Suprapubic skin (tissue), 4 donors: ENCODE data around the gene UNCX. TPM values are rescaled to one million over a fixed set of nuclear protein-coding genes. Genes with fewer than 3 reads are reported as not detected.
"Not testable (repeated sequence)": the region's sequence is repeated elsewhere in the genome, so short reads cannot be mapped to it uniquely, and the experiment has no call there.

Experiments
- DNase-seq, 2 donors: peaks; one replicate each; pipeline ENCODE4 v3.0.0-alpha.2; 2019; ENCODE audit warnings: low spot score in 2 of 2
- H3K27ac ChIP-seq: fragments of 200-600 bp; sonication (generic); one replicate; pipeline ENCODE4 v1.5.1; 2019
- H3K27me3 ChIP-seq: fragments of 200-600 bp; sonication (generic); one replicate; pipeline ENCODE4 v1.5.1; 2019
- H3K36me3 ChIP-seq: fragments of 200-600 bp; sonication (generic); one replicate; pipeline ENCODE4 v1.5.1; 2019
- H3K4me1 ChIP-seq: fragments of 200-600 bp; sonication (generic); one replicate; pipeline ENCODE4 v1.5.1; 2019
- H3K4me3 ChIP-seq: fragments of 200-600 bp; sonication (generic); one replicate; pipeline ENCODE4 v1.5.1; 2019; ENCODE audit warnings: mild to moderate bottlenecking
- H3K9me3 ChIP-seq: fragments of 200-600 bp; sonication (generic); one replicate; pipeline ENCODE4 v1.5.1; 2019
- CTCF ChIP-seq, 2 donors: fragments of 200-600 bp in 1 of 2; fragments of 450-650 bp in 1 of 2; sonication (generic) in 1 of 2; IDR thresholded peaks; one replicate each; pipeline ENCODE4 v1.5.1; 2016 to 2019; ENCODE audit warnings: antibody characterized with exemption in 2 of 2, mild to moderate bottlenecking in 1 of 2, moderate library complexity in 1 of 2
- EP300 ChIP-seq: sonication (generic); formaldehyde crosslinking; IDR thresholded peaks from one replicate; pipeline ENCODE4 v1.6.1; 2017; ENCODE audit warnings: antibody characterized with exemption
- POLR2A ChIP-seq, 2 donors: fragments of 450-650 bp; IDR thresholded peaks; one replicate each; pipeline ENCODE4 v1.6.1; 2017; ENCODE audit warnings: antibody characterized with exemption in 2 of 2, mild to moderate bottlenecking in 2 of 2, moderate library complexity in 2 of 2
- POLR2AphosphoS5 ChIP-seq, 3 donors: sonication (generic); formaldehyde crosslinking; IDR thresholded peaks; one replicate each; pipeline ENCODE4 v1.6.1; 2017; ENCODE audit warnings: antibody characterized with exemption in 3 of 3
- WGBS: methylation state at CpG from one replicate; pipeline ENCODE4 v1.1.5; 2018; 5-methylcytosine and 5-hydroxymethylcytosine counted together
- total RNA-seq, 4 donors: library from RNA; depleted of rRNA; stranded (reverse); fragments of >200 nt; gene quantifications; one replicate each; pipeline ENCODE4 v1.1.0, GENCODE V29; 2016

Gene UNCX
- total RNA-seq, 4 donors from 2014 or later: not detected

GRCh38 chr7:1200045-1200444 lies 32.6 kb upstream of the UNCX start:
- 37% methylated on average over 18 of the region's 19 CpGs for WGBS
- DNase-seq: no peak
- H3K27ac ChIP-seq: no peak overlapping the region
- no peaks in the 10 kb centered on the region for H3K36me3 ChIP-seq
- H3K9me3 ChIP-seq: no peaks in the 10 kb centered on the region
- TF ChIP-seq POLR2A (IDR thresholded peaks at IDR 0.05): no peak
- no peak for TF ChIP-seq CTCF (IDR thresholded peaks at IDR 0.05)
- no peak for TF ChIP-seq POLR2AphosphoS5 (IDR thresholded peaks at IDR 0.05)
- TF ChIP-seq EP300: no peak
- H3K4me3 ChIP-seq: no peak overlapping the region
- H3K27me3 ChIP-seq: peaks cover 70% of the 10 kb centered on the region
- no peaks in the 10 kb centered on the region for H3K4me1 ChIP-seq

GRCh38 chr7:1201916-1202315 lies 30.8 kb upstream of the UNCX start:
- H3K27ac ChIP-seq: no peak overlapping the region
- H3K9me3 ChIP-seq: no peaks in the 10 kb centered on the region
- WGBS: 86% methylated on average over 6 of the region's 15 CpGs
- TF ChIP-seq EP300 (no peak), CTCF (IDR thresholded peaks at IDR 0.05) (no peak), POLR2AphosphoS5 (IDR thresholded peaks at IDR 0.05) (no peak), POLR2A (IDR thresholded peaks at IDR 0.05) (no peak)
- no peak overlapping the region for H3K4me3 ChIP-seq
- peaks cover 62% of the 10 kb centered on the region for H3K27me3 ChIP-seq
- H3K4me1 ChIP-seq: no peaks in the 10 kb centered on the region
- H3K36me3 ChIP-seq: no peaks in the 10 kb centered on the region
- DNase-seq: no peak

- H3K36me3 ChIP-seq, H3K4me3 ChIP-seq, H3K4me1 ChIP-seq, H3K27ac ChIP-seq, DNase-seq, H3K9me3 ChIP-seq: not testable (repeated sequence)
- 93% methylated on average over 6 of the region's 6 CpGs for WGBS
- peaks cover 52% of the 10 kb centered on the region for H3K27me3 ChIP-seq
Measured at GRCh38 chr7:1202914-1203313, 29.8 kb upstream of the UNCX start.

GRCh38 chr7:1204460-1205140 lies 28.1 kb upstream of the UNCX start:
- TF ChIP-seq POLR2AphosphoS5 (IDR thresholded peaks at IDR 0.05) (no peak), CTCF (IDR thresholded peaks at IDR 0.05) (no peak), EP300 (no peak), POLR2A (IDR thresholded peaks at IDR 0.05) (no peak)

GRCh38 chr7:1205742-1206141 lies 26.9 kb upstream of the UNCX start:
- H3K36me3 ChIP-seq, H3K4me3 ChIP-seq, H3K4me1 ChIP-seq, DNase-seq, H3K27ac ChIP-seq, H3K9me3 ChIP-seq: not testable (repeated sequence)
- 90% methylated on average over 7 of the region's 7 CpGs for WGBS
- peaks cover 52% of the 10 kb centered on the region for H3K27me3 ChIP-seq

More at GRCh38 chr7:1204460-1205140, 28.1 kb upstream of the UNCX start:
- no peaks in the 10 kb centered on the region for H3K36me3 ChIP-seq
- H3K27ac ChIP-seq: no peak overlapping the region
- no peak for DNase-seq
- no peaks in the 10 kb centered on the region for H3K9me3 ChIP-seq
- 47% methylated on average over 13 of the region's 19 CpGs for WGBS
- no peak overlapping the region for H3K4me3 ChIP-seq
- H3K27me3 ChIP-seq: peaks cover 52% of the 10 kb centered on the region
- H3K4me1 ChIP-seq: no peaks in the 10 kb centered on the region

- Histone ChIP-seq H3K36me3 (no peaks in the 10 kb centered on the region), H3K27ac (no peak overlapping the region), H3K27me3 (peaks cover 60% of the 10 kb centered on the region), H3K4me3 (no peak overlapping the region), H3K4me1 (peaks cover 14% of the 10 kb centered on the region), H3K9me3 (no peaks in the 10 kb centered on the region)
- WGBS: 78% methylated on average over 14 of the region's 14 CpGs
- DNase-seq: no peak
- TF ChIP-seq CTCF (IDR thresholded peaks at IDR 0.05) (no peak), POLR2AphosphoS5 (IDR thresholded peaks at IDR 0.05) (no peak), EP300 (no peak), POLR2A (IDR thresholded peaks at IDR 0.05) (no peak)
Measured at GRCh38 chr7:1209097-1209496, 23.6 kb upstream of the UNCX start.
